NCI-H1436 (cell line): ENCODE data around the gene SLC35A3.
"Not testable (repeated sequence)": the region's sequence is repeated elsewhere in the genome, so short reads cannot be mapped to it uniquely, and the experiment has no call there.

Experiments used
- DNase-seq: peaks from one replicate; lab custom pipeline; 2025; lab: John Stamatoyannopoulos, UW

Gene SLC35A3

GRCh38 chr1:100036718-100037655, 67.2 kb downstream of the SLC35A3 start:
- DNase-seq: no peak

DNA sequence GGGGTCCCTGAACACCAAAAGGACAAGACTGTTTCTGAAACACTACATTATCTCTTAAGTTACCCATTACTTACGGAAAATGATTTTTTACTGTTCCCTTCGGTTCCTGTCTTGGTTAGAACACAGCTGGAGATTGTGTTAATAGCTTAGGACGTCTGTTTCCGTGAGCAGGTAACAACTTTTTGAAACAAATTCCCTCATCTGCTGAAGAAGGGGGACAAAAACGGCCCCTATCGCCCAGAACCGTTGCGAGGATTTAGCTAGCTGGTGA, 67.8 kb downstream of the SLC35A3 start:
- no peak for DNase-seq

- peak; percentile 77 for DNase-seq
Observed at GRCh38 chr1:100037927-100038659, 68.3 kb downstream of the SLC35A3 start.

DNA sequence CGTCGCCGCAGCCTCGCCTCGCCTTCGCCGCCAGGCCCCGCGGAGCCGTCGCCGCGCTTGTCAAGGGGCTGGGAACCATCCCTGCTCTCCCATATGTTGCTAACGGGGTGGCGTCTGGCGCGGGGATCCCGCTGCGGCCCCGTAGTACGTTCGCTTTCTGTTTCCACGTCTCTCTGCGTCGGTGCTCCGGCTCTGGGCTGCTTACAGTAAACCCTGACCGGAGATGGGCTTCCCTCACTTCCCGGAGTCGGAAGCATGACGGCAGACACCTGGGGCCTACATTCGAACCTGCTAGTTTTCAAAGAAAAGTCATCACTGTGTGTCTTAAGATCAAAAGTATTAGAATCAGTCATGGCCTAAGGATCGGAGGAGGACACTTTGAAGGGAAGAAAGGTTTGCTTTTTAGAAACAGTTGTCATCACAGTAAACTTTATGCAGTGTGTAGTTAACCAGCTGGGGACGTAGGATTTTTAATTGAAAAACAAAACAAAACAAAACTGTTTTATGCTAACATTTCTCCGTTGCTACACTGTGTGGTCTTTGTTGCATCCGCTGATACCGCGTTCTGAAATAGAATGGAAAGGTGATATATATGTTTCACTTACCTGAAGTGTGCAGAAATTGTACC, 69.0 kb downstream of the SLC35A3 start:
- peak; percentile 41 for DNase-seq

DNA sequence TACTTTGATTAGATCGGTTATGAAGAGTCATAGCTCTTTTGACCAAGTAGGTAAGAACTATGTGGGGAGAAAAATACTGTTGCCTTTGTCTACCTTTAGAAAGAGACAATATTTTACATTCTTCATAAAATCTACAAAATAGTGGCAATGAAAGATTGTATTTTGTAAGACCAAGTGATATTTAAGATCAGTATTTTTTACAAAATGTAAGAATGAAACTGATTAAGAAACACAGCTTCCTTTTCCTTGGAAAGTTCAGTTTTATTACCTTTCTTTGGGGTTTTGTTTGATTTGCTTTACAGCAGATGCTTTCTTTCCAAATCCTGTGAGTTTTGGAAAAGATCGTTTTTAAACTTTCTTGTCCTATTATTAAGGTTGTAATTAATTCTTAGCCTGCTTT, 69.8 kb downstream of the SLC35A3 start:
- DNase-seq: no peak

DNA sequence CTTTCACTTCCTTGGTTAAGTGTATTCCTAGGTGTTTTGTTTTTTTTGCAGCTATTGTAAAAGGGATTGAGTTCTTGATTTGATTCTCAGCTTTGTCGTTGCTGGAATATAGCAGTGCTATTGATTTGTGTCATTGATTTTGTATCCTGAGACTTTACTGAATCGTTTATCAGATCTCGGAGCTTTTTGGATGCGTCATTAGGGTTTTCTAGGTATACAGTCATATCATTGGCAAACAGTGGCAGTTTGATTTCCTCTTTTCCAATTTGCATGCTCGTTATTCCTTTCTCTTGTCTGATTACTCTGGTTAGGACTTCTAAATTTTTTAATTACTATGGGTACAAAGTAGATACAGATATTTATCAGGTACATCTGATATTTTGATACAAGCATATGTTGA, 75.4 kb downstream of the SLC35A3 start:
- no peak for DNase-seq

- not testable (repeated sequence) for DNase-seq
Observed at GRCh38 chr1:100047235-100047708, 77.5 kb downstream of the SLC35A3 start.

DNA sequence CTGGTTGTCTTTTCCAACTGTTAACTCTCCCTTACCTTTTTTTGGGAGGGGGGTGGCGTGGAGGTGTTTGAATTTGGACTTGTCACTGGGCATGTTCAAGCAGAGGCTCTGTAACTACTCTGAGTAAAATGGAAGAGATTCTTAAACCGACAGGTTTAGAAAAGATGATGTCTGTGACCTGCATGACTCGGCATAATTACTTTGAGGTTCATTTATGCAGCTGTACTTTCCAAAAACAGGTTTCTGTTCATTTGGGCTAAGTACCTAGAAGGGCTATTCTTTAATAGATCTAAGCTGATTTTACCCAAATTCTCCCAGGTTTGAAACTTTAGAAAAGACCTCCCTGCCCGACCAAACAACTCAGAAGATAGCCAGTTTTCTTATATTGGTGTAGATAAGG, 80.3 kb downstream of the SLC35A3 start:
- no peak for DNase-seq

DNA sequence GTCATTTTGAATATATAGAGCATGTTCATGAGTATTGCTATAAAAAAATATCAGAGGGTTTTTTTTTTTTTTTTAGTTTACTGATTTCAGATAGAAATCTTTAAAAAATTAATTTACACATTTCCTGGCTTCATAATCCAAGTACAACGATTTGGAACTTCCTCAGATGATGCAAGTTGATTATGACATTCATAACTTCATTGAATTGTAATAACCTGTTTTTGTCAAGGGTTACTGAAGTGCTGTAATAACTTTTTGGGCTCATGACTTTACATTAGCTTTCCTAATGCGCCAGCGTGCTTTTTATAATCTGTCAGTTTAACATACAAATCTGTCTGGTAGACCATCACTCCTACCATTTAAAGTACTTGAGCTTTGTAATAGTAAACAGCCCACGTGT, 81.6 kb downstream of the SLC35A3 start:
- DNase-seq: no peak

DNA sequence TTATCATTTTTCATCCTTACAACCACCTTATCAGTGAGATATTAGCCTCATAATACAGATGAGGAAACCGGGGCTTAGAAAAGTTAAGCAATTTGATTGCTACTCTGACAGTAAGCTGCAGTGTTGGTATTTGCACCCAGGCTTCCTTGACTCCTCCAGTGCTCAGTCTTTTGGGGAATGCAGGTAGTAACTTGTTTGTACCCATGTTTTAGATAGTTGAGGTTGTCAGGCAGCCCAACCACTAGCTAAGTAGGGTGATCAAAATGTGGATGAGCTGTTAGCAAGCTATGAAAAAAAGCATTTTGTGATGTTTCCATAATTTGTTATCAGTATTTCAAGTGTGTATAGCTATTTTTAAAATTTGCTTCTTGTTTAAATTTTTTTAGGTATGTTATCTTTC, 82.1 kb downstream of the SLC35A3 start:
- no peak for DNase-seq

DNA sequence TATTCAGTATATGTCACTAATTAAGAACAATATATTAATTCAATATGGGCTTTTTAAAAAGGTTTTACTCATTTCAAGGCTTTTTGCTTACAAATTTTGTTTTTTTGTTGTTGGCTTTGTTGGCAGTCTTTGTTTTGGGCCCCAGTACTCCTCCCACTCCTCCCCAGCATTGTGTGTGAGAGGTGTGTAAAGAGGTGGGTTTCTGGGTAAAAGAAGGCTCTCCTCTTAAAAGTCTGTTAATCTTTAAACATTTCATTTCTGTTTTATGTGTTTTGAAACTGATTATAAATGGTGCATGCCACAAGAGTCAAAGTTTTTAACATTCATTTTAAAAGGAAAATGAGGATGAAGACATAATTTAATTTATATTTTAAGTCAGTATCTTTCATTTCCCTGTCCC, 83.3 kb downstream of the SLC35A3 start:
- DNase-seq: no peak

DNA sequence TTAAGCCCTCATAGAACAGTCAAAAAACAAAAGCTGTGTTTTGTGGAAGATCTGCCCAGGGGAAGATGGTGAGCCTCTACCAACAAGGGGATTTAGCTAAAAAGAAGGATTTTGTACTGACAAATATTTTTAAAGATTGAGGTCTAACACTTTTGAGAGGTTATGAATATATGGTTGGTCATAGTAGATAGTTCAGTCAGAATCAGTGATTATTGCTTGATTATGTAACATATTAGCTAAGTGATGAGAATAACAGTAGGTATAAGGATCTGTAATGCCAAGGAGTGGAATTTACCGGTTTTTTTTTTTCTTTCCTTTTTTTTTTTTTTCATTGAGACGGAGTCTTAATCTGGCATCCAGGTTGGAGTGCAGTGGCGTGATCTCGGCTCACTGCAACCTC, 83.9 kb downstream of the SLC35A3 start:
- no peak for DNase-seq

- DNase-seq: no peak
Observed at GRCh38 chr1:100061681-100062080, 91.9 kb downstream of the SLC35A3 start.

- DNase-seq: no peak
Observed at GRCh38 chr1:100065183-100065968, 95.6 kb downstream of the SLC35A3 start.

GRCh38 chr1:100065969-100066227, 96.1 kb downstream of the SLC35A3 start:
- no peak for DNase-seq

GRCh38 chr1:100070201-100070939, 100.6 kb downstream of the SLC35A3 start:
- no peak for DNase-seq

DNA sequence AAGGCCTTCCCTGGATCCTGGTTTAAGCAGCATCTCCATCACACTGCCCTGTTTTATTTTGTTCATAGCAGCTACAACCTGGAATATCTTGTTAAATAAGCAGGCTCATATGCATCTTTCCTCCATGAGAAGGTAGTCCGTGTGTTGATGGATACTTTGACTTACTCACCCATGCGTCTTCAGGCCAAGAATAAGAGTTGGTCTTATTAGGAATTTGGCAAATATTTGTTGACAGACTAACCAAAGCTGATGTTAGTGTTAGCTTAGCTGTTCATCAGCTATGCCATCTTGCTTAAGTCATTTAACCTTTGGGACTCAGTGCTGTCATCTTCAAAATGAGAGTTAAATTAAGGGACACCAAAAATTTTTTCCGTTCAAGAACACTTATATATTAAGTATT, 103.7 kb downstream of the SLC35A3 start:
- DNase-seq: no peak

DNA sequence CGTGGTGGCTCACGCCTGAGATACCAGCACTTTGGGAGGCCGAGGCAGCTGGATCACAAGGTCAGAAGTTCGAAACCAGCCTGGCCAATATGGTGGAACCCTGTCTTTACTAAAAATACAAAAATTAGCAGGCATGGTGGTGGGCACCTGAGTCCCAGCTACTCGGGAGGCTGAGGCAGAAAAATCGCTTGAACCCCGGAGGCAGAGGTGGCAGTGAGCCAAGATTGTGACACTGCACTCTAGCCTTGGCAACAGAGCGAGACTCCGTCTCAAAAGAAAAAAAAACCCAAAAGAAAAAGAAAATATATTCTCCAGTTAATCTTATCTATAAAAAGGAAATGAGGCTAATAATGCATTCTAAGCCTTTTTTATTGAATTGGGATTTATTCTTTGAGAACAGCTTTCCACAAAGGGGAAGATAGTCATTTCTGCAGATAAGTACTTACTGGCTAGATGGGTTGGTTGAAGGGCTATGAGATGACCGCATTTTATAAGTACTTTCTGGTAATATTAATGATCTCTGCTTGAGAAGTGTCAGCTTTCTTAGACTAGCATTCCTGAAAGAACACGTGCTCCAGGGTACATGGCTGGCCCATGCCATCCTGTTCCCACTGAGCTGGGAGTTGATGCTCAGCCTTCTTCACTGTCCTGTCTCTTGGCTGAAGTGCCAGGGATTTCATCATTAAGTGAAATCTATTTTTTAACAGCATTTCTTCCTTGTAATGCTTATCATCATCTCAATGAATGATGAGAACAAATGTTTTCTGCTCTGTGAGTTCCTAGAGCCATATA, 105.0 kb downstream of the SLC35A3 start:
- no peak for DNase-seq

DNA sequence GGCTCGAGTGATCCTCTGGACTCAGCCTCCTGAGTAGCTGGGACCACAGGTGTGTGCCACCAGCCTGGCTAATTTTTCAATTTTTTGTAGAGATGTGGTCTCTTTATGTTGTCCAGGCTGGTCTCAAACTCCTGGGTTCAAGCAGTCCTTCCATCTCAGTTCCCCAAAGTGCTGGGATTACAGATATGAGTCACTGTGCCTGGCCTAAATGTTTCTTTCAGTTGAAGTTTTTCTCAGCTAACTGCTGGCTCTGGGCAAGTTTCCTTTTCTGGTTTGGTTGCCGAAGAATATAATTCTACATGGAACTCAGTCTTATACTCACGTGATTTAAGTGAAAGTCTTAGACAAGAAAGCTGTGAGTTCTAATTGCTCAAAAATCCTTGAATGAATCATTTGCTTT, 106.0 kb downstream of the SLC35A3 start:
- DNase-seq: no peak

- DNase-seq: no peak
Observed at GRCh38 chr1:100076319-100076718, 106.5 kb downstream of the SLC35A3 start.

DNA sequence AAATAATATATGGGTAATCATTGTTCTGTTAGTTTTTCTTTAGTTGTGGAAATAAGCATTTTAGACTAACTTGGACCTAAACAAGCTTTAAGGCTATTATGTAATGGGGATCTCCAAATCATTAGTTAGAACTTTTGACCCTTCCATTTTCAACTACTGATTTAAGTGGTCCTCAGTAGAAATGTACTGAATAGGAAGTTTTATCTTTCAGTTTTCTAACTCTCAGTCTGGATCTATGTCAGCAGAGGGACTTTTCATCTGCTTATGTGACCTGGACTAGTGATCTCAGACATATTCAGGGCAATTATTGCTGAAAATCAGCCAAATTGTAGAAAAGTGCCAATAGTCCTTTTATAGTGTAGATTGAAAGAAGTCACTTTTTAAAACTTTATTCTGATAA, 106.9 kb downstream of the SLC35A3 start:
- no peak for DNase-seq
